GM18502 (cell line): Measurements from ENCODE around the gene PTPRO.

Experiments used
- ATAC-seq: cut with Tn5 transposase; IDR thresholded peaks from one replicate; pipeline ENCODE4 v1.9.1; 2021; ENCODE audit warnings: mild to moderate bottlenecking; ENCODE audit not compliant: unreplicated experiment, poor library complexity

The PTPRO gene

GRCh38 chr12:15515010-15515409, 192.7 kb downstream of the PTPRO start:
- no peak for ATAC-seq

GRCh38 chr12:15520083-15520482, 197.8 kb downstream of the PTPRO start:
- ATAC-seq: no peak

GRCh38 chr12:15520844-15521243, 198.5 kb downstream of the PTPRO start:
- no peak for ATAC-seq

- ATAC-seq: peak; percentile 34
Observed at GRCh38 chr12:15522574-15523187, 200.4 kb downstream of the PTPRO start.

GRCh38 chr12:15525441-15525840, 203.1 kb downstream of the PTPRO start:
- no peak for ATAC-seq

- peak; percentile 99 for ATAC-seq
Observed at GRCh38 chr12:15526033-15526432, 203.7 kb downstream of the PTPRO start.

- ATAC-seq: peak; percentile 39
Observed at GRCh38 chr12:15527201-15528080, 205.1 kb downstream of the PTPRO start.

GRCh38 chr12:15528666-15529065, 206.4 kb downstream of the PTPRO start:
- no peak for ATAC-seq

- no peak for ATAC-seq
Observed at GRCh38 chr12:15530361-15530760, 208.1 kb downstream of the PTPRO start.

GRCh38 chr12:15532364-15532977, 210.2 kb downstream of the PTPRO start:
- peak; percentile 85 for ATAC-seq

GRCh38 chr12:15534322-15534721, 212.0 kb downstream of the PTPRO start:
- peak; percentile 88 for ATAC-seq

GRCh38 chr12:15534874-15535273, 212.6 kb downstream of the PTPRO start:
- ATAC-seq: no peak

GRCh38 chr12:15535352-15535781, 213.1 kb downstream of the PTPRO start:
- no peak for ATAC-seq

GRCh38 chr12:15536446-15536845, 214.1 kb downstream of the PTPRO start:
- ATAC-seq: no peak

GRCh38 chr12:15538881-15539280, 216.6 kb downstream of the PTPRO start:
- no peak for ATAC-seq

- no peak for ATAC-seq
Observed at GRCh38 chr12:15540005-15540404, 217.7 kb downstream of the PTPRO start.

- ATAC-seq: no peak
Observed at GRCh38 chr12:15540469-15540872, 218.2 kb downstream of the PTPRO start.

GRCh38 chr12:15541996-15542631, 219.8 kb downstream of the PTPRO start:
- no peak for ATAC-seq

GRCh38 chr12:15543347-15543746, 221.0 kb downstream of the PTPRO start:
- ATAC-seq: no peak

GRCh38 chr12:15544589-15544988, 222.3 kb downstream of the PTPRO start:
- ATAC-seq: no peak

- no peak for ATAC-seq
Observed at GRCh38 chr12:15545334-15545733, 223.0 kb downstream of the PTPRO start.
